Measurements from ENCODE around the gene HSD17B14.

DNA sequence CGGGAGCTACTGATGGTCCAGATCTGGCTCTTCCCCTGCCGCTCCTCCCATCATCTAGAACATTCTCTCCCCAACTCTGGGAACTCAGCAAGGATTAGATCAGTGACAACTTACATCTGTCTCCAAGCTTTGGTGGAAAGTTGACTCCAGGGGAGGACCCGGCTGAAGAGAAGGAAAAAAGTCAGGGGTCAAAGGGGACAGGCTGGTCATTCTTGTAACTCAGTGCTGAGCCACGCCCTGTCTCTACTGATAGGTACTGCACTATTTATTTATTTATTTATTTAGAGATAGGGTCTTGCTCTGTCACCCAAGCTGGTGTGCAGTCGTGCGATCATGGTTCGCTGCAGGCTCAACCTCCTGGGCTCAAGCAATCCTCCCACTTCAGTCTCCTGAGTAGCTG, 17.8 kb upstream of the HSD17B14 start:
- TF ChIP-seq POLR2AphosphoS5 (IDR thresholded peaks at IDR 0.05; ENCODE audit: borderline replicate concordance, low read depth, low read length) (no peak), EZH2 (IDR thresholded peaks at IDR 0.05) (no peak), FOXP2 (optimal IDR thresholded peaks at IDR 0.05; ENCODE audit: control extremely low read depth, extremely low read length, insufficient read depth) (no peak)
